Ascending aorta (tissue), 2 donors: ENCODE results near the gene SLC46A1. TPM values are rescaled to one million over a fixed set of nuclear protein-coding genes. Genes with fewer than 3 reads are reported as not detected.

Experiments
- DNase-seq, 2 donors: peaks; one replicate each; pipeline ENCODE4 v3.0.0-alpha.2; 2019; ENCODE audit warnings: low spot score in 2 of 2
- H3K27ac ChIP-seq, 2 donors: fragments of 200-600 bp; sonication (generic); one replicate each; pipeline ENCODE4 v1.5.1; 2016 to 2017; ENCODE audit warnings: mild to moderate bottlenecking in 1 of 2
- H3K27me3 ChIP-seq: fragments of 200-600 bp; sonication (generic); one replicate; pipeline ENCODE4 v1.5.1; 2017
- H3K36me3 ChIP-seq, 2 donors: fragments of 200-600 bp; sonication (generic); one replicate each; pipeline ENCODE4 v1.5.1; 2016
- H3K4me1 ChIP-seq, 2 donors: fragments of 200-600 bp; sonication (generic); one replicate each; pipeline ENCODE4 v1.5.1; 2016 to 2017; ENCODE audit warnings: mild to moderate bottlenecking in 1 of 2
- H3K4me3 ChIP-seq, 2 donors: fragments of 200-600 bp; sonication (generic); one replicate each; pipeline ENCODE4 v1.5.1; 2016 to 2017; ENCODE audit warnings: mild to moderate bottlenecking in 1 of 2
- H3K9me3 ChIP-seq, 2 donors: fragments of 200-600 bp; sonication (generic); one replicate each; pipeline ENCODE4 v1.5.1; 2016
- intact Hi-C: fragments of 100-400 bp; cut with DNase I; formaldehyde crosslinking; loops from one replicate; pipeline ENCODE4 v1.15.1; 2023
- total RNA-seq: library from RNA; depleted of rRNA; stranded (reverse); fragments of >200 nt; gene quantifications from one replicate; pipeline ENCODE4 v1.1.0, GENCODE V29; 2016
- TF ChIP-seq, protein P1 (sequence below), 3 experiments: fragments of 200-600 bp in 2 of 3; fragments of 450-650 bp in 1 of 3; sonication (generic) in 2 of 3; IDR thresholded peaks; one replicate each; pipeline ENCODE4 v1.5.1; 2016 to 2019; ENCODE audit warnings: antibody characterized with exemption in 3 of 3, mild to moderate bottlenecking in 1 of 3, moderate library complexity in 1 of 3

Gene SLC46A1
- total RNA-seq, 1 donor from 2014 or later = 9.7 TPM

DNA sequence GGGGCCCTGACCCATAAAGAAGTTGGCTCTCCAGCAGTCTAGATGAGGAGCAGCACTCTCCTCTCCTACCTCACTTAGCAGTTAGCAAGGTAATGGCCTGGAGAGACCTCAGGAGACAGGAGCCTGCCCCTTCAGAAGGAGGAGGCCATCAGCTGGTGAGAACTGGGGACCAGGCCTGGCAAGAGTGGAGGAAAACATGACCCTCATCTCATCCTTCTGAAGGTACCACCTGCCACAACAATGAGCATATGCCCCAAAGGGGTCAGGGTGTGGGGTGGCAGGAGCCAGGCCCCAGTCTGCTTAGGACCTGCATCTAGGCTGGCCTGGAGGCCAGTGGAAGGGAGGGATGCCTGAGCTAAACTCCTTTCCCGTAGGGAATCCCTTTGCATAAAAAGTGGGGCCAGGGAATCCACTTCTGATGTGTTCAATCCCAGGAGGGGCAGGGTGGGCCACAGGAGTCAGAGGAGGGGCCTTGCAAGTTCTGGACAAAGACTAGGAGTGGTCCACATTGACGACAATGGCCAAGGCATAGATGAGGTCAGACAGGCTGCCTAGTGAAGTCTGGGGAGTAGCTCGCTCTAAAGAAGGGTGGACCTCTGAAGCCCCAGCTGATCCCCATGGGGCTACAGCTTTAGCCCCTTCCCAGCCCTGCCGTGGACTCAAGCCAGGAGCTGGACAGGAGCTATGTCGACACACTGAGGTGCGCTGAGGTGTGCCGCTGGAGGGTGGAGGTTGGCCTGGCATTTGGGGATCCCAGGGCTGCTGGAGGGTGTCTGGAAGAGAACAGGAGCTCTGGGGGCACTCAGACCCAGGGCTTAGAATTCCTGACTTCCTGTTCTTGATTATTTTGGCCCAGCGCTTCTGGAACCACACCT, 42.0 kb downstream of the SLC46A1 start:
- Histone ChIP-seq H3K4me3 (no peak overlapping the region), H3K36me3 (peaks cover 43 to 56% of the 10 kb centered on the region in 2 donors), H3K27ac (no peak overlapping the region), H3K9me3 (no peaks in the 10 kb centered on the region), H3K4me1 (no peaks in the 10 kb centered on the region), H3K27me3 (no peaks in the 10 kb centered on the region)
- intact Hi-C loops = no loop called here
- DNase-seq = no peak
- TF ChIP-seq, protein P1, sequence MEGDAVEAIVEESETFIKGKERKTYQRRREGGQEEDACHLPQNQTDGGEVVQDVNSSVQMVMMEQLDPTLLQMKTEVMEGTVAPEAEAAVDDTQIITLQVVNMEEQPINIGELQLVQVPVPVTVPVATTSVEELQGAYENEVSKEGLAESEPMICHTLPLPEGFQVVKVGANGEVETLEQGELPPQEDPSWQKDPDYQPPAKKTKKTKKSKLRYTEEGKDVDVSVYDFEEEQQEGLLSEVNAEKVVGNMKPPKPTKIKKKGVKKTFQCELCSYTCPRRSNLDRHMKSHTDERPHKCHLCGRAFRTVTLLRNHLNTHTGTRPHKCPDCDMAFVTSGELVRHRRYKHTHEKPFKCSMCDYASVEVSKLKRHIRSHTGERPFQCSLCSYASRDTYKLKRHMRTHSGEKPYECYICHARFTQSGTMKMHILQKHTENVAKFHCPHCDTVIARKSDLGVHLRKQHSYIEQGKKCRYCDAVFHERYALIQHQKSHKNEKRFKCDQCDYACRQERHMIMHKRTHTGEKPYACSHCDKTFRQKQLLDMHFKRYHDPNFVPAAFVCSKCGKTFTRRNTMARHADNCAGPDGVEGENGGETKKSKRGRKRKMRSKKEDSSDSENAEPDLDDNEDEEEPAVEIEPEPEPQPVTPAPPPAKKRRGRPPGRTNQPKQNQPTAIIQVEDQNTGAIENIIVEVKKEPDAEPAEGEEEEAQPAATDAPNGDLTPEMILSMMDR (IDR thresholded peaks at IDR 0.05) = no peak

DNA sequence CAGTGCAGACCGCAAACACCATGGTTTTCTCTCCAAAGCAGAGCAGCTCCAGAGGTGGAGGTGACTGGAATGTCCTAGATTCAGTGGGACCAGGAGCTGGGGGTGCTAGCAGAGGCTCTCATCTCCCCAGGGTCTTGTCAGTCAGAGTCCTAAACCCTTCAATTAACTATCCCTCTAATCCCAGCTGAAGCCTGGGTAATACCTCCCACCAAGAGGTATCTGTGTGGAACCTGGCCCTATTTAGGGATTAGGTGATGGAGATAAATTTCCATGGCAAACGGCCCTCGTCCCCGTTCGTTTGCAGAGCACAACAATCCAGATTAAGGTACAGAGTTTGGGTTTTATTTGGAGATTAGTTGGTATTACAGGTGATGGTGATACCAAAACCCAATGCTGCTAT, 42.8 kb downstream of the SLC46A1 start:
- no peak for DNase-seq
- Histone ChIP-seq H3K27ac (no peak overlapping the region), H3K9me3 (no peaks in the 10 kb centered on the region), H3K4me1 (peaks cover 0 to 5% of the 10 kb centered on the region in 2 donors), H3K36me3 (peaks cover 43 to 56% of the 10 kb centered on the region in 2 donors), H3K4me3 (no peak overlapping the region), H3K27me3 (no peaks in the 10 kb centered on the region)
- TF ChIP-seq, protein P1 (IDR thresholded peaks at IDR 0.05) = no peak
- intact Hi-C loops = no loop called here

DNA sequence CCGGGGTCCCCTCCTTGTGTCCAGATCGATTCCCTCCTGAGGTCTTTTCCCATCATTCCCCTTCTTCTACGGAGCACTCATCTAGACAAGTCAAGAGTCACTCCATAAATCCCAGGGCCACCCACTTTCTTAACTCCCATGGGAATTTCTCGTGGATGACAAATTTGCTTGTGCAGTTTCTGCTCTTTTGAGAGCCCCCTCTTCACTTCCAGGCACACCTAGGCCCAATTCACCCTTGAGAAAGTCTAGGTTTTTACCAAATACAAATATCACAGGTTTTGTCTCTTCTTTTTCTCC, 48.2 kb downstream of the SLC46A1 start:
- Histone ChIP-seq H3K36me3 (peaks cover 49 to 64% of the 10 kb centered on the region in 2 donors), H3K4me3 (peak overlapping the region; percentile 93 to 99), H3K4me1 (peaks cover 3 to 17% of the 10 kb centered on the region in 2 donors), H3K9me3 (no peaks in the 10 kb centered on the region), H3K27me3 (no peaks in the 10 kb centered on the region), H3K27ac (peak overlapping the region; percentile 92 to 95)
- TF ChIP-seq, protein P1 (IDR thresholded peaks at IDR 0.05) = no peak
- DNase-seq = no peak
- intact Hi-C loops = loop anchor here (1.0 to 5.0 kb wide), 3 partner anchors 23 to 316 kb away; partner anchors contain the start of genes IFT20, NLK, TMEM97 and TNFAIP1

DNA sequence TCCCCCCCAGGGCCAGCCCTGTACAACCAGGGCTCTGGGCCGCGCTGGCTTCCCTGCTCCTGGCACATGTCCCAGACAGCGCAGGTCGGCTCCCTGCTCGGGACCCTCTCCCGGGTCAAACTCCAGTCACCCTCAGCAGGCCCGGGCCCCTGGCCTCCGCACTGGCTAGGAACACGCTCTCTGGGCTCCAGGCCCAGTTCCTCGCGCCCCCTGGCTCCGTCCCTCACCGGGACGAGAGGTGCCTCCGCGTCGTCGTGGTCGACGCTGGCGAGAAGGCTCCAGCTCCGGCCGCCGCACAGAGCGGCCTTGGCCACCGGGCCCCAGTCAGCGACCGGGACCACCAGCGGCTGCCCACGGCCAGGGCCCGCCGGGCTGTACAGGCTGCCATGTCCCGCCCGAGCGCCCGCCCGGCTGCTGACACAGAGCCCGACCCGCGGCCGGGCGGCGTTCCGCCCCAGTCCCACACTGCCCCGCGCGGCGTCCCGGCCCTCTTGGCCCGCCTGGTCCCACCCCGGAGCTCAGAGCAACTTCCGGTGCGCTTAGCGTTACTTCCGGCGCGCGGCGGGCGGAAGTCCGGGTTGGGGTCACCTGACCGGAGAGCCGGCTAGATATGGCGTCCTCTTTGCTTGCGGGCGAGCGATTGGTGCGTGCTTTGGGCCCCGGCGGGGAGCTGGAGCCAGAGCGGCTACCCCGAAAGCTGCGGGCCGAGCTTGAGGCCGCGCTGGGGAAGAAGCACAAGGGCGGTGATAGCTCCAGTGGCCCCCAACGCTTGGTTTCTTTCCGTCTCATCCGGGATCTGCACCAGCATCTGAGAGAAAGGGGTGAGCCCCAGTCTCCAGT, 48.7 kb downstream of the SLC46A1 start, which contains the start of gene POLDIP2:
Gene POLDIP2, minus strand, starts transcription at position 467 of the 840 bp plus-strand sequence. Its CDS starts 79 bp downstream, at position 388.
- intact Hi-C loops = loop anchor here (1.0 to 5.0 kb wide), 3 partner anchors 22 to 315 kb away; partner anchors contain the start of genes IFT20, NLK, TMEM97 and TNFAIP1

DNA sequence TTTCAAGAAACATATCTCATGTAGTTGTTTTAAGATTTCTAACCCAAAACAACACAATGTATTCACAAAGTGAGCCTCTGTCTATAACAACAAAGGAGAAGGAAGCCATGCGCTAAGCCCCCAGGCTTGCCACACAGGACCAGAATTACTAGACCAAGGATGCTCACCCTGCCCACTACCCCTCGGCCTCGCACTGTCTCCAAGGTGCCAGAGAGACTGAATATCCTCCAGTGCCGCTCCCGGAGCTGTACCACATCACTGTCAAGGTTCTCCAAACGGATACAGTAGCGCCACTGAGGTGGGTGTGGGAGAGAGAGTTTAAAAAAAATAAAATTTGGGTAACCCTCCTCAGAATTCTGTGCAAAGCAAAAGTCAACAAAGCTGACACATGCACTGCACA, 55.7 kb downstream of the SLC46A1 start:
- TF ChIP-seq, protein P1 (IDR thresholded peaks at IDR 0.05) = no peak

More for the DNA sequence above, 48.7 kb downstream of the SLC46A1 start, which contains the start of gene POLDIP2:
- peaks cover 3 to 17% of the 10 kb centered on the region in 2 donors for H3K4me1 ChIP-seq
- TF ChIP-seq, protein P1 (IDR thresholded peaks at IDR 0.05) = peak in 1 of 3 experiments; percentile 14
- peak within 1 kb of the TSS; percentile 93 to 99 for H3K4me3 ChIP-seq
- H3K9me3 ChIP-seq = no peaks in the 10 kb centered on the region
- H3K27me3 ChIP-seq = no peaks in the 10 kb centered on the region
- peaks cover 47 to 64% of the 10 kb centered on the region in 2 donors for H3K36me3 ChIP-seq
- peak; percentile 75 to 97 for DNase-seq
- H3K27ac ChIP-seq = peak within 1 kb of the TSS; percentile 92 to 95

More for the DNA sequence above, 55.7 kb downstream of the SLC46A1 start:
- Histone ChIP-seq H3K27ac (no peak overlapping the region), H3K27me3 (no peaks in the 10 kb centered on the region), H3K4me3 (no peak overlapping the region), H3K4me1 (peaks cover 12 to 36% of the 10 kb centered on the region in 2 donors), H3K9me3 (no peaks in the 10 kb centered on the region), H3K36me3 (peaks cover 47 to 81% of the 10 kb centered on the region in 2 donors)
- intact Hi-C loops = no loop called here
- no peak for DNase-seq
